AG08396 (cell line): ENCODE measurements around the gene UGT3A1.
A peak's percentile ranks its signal among the peaks of the same experiment; 100 is the strongest.

Experiments used
- DNase-seq: peaks from one replicate; pipeline ENCODE4 v3.0.0; 2012; ENCODE audit warnings: low spot score, mixed read lengths

Gene UGT3A1

GRCh38 chr5:35904443-35905132 lies 86.6 kb downstream of the UGT3A1 start:
- no peak for DNase-seq

DNA sequence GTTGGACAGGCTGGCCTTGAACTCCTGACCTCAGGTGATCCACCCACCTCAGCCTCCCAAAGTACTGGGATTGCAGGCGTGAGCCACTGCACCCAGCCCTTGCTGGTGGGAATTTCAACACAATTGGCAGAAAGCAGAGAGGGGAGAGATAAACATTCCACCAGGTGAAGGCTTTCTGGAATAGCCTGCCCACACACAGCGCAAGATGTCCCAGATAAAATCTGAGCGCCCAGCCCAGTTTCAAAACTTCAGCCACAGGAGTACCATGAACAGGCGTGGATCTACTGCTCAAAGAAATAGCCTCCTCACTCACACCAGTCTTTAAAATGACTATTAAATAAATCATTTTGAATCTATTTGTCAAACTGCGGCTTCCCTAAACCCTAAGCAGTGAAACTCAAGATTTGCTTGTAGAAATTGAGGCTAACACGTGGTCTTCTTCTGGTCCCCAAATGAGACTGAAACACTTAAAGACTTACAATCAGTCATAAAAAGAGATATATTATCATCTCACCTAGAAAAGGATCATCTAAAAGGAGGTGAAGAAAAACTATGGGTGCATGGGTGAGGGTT lies 87.5 kb downstream of the UGT3A1 start:
- no peak for DNase-seq

DNA sequence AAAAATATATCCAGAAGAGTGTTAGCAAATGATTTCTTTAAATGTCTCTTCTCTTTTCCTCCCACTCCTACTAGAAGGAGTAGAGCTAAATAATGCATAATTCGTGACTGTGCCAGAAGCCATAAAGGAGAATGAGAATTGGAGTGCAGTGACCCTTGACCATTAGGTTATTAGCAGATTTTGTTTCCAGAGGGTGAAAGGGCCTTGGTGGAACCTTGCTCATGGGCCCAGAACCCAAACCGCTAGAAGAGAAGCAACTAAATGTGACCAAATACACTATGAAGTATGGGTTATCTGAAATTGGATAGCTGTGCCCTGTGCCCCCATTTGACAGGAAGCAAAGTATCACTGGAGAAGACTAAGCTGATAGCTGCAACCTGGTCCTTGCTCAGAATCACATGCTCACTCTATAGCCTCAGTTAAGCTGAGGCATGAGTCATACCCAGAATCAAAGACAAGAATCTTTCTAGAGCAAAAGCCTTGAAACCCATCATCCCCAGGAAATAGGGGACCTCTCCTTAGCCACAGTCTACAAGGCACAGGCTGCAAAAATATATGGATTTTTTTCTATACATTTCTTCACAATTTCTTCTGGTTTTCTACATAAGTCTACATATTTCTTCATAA lies 89.0 kb downstream of the UGT3A1 start:
- DNase-seq = peak; percentile 28
